ENCODE data around the gene ELF2. TPM values are rescaled to one million over a fixed set of nuclear protein-coding genes. Genes with fewer than 3 reads are reported as not detected.
"Not testable (repeated sequence)": the region's sequence is repeated elsewhere in the genome, so short reads cannot be mapped to it uniquely, and the experiment has no call there.

The ELF2 gene
- polyA plus RNA-seq, 1 donor from 2014 or later = 105 TPM

GRCh38 chr4:139219450-139220055 lies 42.5 kb upstream of the ELF2 start:
- Histone ChIP-seq H3K4me3 (ENCODE audit: low read length) (no peak overlapping the region), H3K27me3 (ENCODE audit: insufficient read depth, low read depth, low read length) (no peaks in the 10 kb centered on the region), H4K20me1 (ENCODE audit: insufficient read depth) (no peaks in the 10 kb centered on the region), H3K9me3 (ENCODE audit: low read length) (no peaks in the 10 kb centered on the region), H3K9me2 (ENCODE audit: insufficient read depth, low read length) (no peaks in the 10 kb centered on the region), H2AFZ (ENCODE audit: low read depth, low read length) (no peak overlapping the region), H3K4me2 (ENCODE audit: low read length) (no peak overlapping the region), H3K79me2 (replicated peaks; ENCODE audit: insufficient read depth, low read length) (no peaks in the 10 kb centered on the region), H3K9ac (ENCODE audit: low read length) (no peak overlapping the region), H3K27ac (ENCODE audit: low read length) (no peak overlapping the region), H3F3A (ENCODE audit: insufficient read depth, low read length, poor library complexity, severe bottlenecking) (no peaks in the 10 kb centered on the region), H3K36me3 (ENCODE audit: insufficient read depth, low read length) (no peaks in the 10 kb centered on the region)
- TF ChIP-seq EP300 (conservative IDR thresholded peaks at IDR 0.05; ENCODE audit: poor library complexity, severe bottlenecking) = no peak
- no peak for TF ChIP-seq TAF1 (IDR thresholded peaks at IDR 0.05; ENCODE audit: low read depth)
- no peak for TF ChIP-seq RAD21 (conservative IDR thresholded peaks at IDR 0.05)
- TF ChIP-seq POLR2AphosphoS5 (IDR thresholded peaks at IDR 0.05) = no peak
- TF ChIP-seq, protein P1, sequence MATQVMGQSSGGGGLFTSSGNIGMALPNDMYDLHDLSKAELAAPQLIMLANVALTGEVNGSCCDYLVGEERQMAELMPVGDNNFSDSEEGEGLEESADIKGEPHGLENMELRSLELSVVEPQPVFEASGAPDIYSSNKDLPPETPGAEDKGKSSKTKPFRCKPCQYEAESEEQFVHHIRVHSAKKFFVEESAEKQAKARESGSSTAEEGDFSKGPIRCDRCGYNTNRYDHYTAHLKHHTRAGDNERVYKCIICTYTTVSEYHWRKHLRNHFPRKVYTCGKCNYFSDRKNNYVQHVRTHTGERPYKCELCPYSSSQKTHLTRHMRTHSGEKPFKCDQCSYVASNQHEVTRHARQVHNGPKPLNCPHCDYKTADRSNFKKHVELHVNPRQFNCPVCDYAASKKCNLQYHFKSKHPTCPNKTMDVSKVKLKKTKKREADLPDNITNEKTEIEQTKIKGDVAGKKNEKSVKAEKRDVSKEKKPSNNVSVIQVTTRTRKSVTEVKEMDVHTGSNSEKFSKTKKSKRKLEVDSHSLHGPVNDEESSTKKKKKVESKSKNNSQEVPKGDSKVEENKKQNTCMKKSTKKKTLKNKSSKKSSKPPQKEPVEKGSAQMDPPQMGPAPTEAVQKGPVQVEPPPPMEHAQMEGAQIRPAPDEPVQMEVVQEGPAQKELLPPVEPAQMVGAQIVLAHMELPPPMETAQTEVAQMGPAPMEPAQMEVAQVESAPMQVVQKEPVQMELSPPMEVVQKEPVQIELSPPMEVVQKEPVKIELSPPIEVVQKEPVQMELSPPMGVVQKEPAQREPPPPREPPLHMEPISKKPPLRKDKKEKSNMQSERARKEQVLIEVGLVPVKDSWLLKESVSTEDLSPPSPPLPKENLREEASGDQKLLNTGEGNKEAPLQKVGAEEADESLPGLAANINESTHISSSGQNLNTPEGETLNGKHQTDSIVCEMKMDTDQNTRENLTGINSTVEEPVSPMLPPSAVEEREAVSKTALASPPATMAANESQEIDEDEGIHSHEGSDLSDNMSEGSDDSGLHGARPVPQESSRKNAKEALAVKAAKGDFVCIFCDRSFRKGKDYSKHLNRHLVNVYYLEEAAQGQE (IDR thresholded peaks at IDR 0.05; ENCODE audit: borderline replicate concordance) = no peak
- TF ChIP-seq, protein P2, sequence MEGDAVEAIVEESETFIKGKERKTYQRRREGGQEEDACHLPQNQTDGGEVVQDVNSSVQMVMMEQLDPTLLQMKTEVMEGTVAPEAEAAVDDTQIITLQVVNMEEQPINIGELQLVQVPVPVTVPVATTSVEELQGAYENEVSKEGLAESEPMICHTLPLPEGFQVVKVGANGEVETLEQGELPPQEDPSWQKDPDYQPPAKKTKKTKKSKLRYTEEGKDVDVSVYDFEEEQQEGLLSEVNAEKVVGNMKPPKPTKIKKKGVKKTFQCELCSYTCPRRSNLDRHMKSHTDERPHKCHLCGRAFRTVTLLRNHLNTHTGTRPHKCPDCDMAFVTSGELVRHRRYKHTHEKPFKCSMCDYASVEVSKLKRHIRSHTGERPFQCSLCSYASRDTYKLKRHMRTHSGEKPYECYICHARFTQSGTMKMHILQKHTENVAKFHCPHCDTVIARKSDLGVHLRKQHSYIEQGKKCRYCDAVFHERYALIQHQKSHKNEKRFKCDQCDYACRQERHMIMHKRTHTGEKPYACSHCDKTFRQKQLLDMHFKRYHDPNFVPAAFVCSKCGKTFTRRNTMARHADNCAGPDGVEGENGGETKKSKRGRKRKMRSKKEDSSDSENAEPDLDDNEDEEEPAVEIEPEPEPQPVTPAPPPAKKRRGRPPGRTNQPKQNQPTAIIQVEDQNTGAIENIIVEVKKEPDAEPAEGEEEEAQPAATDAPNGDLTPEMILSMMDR (IDR thresholded peaks at IDR 0.05; ENCODE audit: poor library complexity, severe bottlenecking) = no peak
- no peak for TF ChIP-seq SMC3 (conservative IDR thresholded peaks at IDR 0.05; ENCODE audit: poor library complexity)
- TF ChIP-seq EZH2 (IDR thresholded peaks at IDR 0.05; ENCODE audit: borderline replicate concordance, insufficient read depth, low read length, poor library complexity, severe bottlenecking) = no peak
- no peak for TF ChIP-seq MXI1 (conservative IDR thresholded peaks at IDR 0.05; ENCODE audit: poor library complexity, severe bottlenecking)

GRCh38 chr4:139214039-139214534 lies 37.1 kb upstream of the ELF2 start:
- H3K36me3 ChIP-seq (ENCODE audit: insufficient read depth, low read length) = no peaks in the 10 kb centered on the region
- H3K27me3 ChIP-seq (ENCODE audit: insufficient read depth, low read depth, low read length) = no peaks in the 10 kb centered on the region
- H4K20me1 ChIP-seq (ENCODE audit: insufficient read depth) = no peaks in the 10 kb centered on the region
- H2AFZ ChIP-seq (ENCODE audit: low read depth, low read length) = no peak overlapping the region
- H3K9ac ChIP-seq (ENCODE audit: low read length) = no peak overlapping the region
- no peaks in the 10 kb centered on the region for H3K9me3 ChIP-seq (ENCODE audit: low read length)
- no peak overlapping the region for H3K27ac ChIP-seq (ENCODE audit: low read length)
- H3F3A ChIP-seq (ENCODE audit: insufficient read depth, low read length, poor library complexity, severe bottlenecking) = no peaks in the 10 kb centered on the region
- H3K9me2 ChIP-seq (ENCODE audit: insufficient read depth, low read length) = no peaks in the 10 kb centered on the region
- H3K4me3 ChIP-seq (ENCODE audit: low read length) = no peak overlapping the region
- H3K79me2 ChIP-seq (replicated peaks; ENCODE audit: insufficient read depth, low read length) = no peaks in the 10 kb centered on the region
- no peak overlapping the region for H3K4me2 ChIP-seq (ENCODE audit: low read length)
- TF ChIP-seq, protein P1 (IDR thresholded peaks at IDR 0.05; ENCODE audit: borderline replicate concordance) = no peak
- TF ChIP-seq MXI1 (conservative IDR thresholded peaks at IDR 0.05; ENCODE audit: poor library complexity, severe bottlenecking) = no peak
- TF ChIP-seq EZH2 (IDR thresholded peaks at IDR 0.05; ENCODE audit: borderline replicate concordance, insufficient read depth, low read length, poor library complexity, severe bottlenecking) = no peak
- no peak for TF ChIP-seq RAD21 (conservative IDR thresholded peaks at IDR 0.05)
- TF ChIP-seq, protein P2 (IDR thresholded peaks at IDR 0.05; ENCODE audit: poor library complexity, severe bottlenecking) = no peak
- TF ChIP-seq EP300 (conservative IDR thresholded peaks at IDR 0.05; ENCODE audit: poor library complexity, severe bottlenecking) = no peak

GRCh38 chr4:139213633-139214032 lies 36.6 kb upstream of the ELF2 start:
- not testable (repeated sequence) for H3K9ac ChIP-seq (ENCODE audit: low read length); H3K9me2 ChIP-seq (ENCODE audit: insufficient read depth, low read length); H3K27ac ChIP-seq (ENCODE audit: low read length); H3K36me3 ChIP-seq (ENCODE audit: insufficient read depth, low read length); H3K9me3 ChIP-seq (ENCODE audit: low read length); H4K20me1 ChIP-seq (ENCODE audit: insufficient read depth); H3K4me2 ChIP-seq (ENCODE audit: low read length); H3K4me3 ChIP-seq (ENCODE audit: low read length); H3K27me3 ChIP-seq (ENCODE audit: insufficient read depth, low read depth, low read length); H3K79me2 ChIP-seq (replicated peaks; ENCODE audit: insufficient read depth, low read length); H2AFZ ChIP-seq (ENCODE audit: low read depth, low read length); H3F3A ChIP-seq (ENCODE audit: insufficient read depth, low read length, poor library complexity, severe bottlenecking)

All from neural cell (in vitro differentiated cells).